Inferior parietal cortex (tissue), 1 donor: Measurements from ENCODE around the gene CNTN4.
"Not testable (repeated sequence)": the region's sequence is repeated elsewhere in the genome, so short reads cannot be mapped to it uniquely, and the experiment has no call there.

Experiments
- DNase-seq: peaks from one replicate; pipeline ENCODE4 v3.0.0-alpha.2; 2016; ENCODE audit errors: extremely low spot score

Gene CNTN4

GRCh38 chr3:2792432-2792831 lies 693.8 kb downstream of the CNTN4 start:
- no peak for DNase-seq

- DNase-seq = no peak
Observed at GRCh38 chr3:2793987-2794386, 695.3 kb downstream of the CNTN4 start.

- no peak for DNase-seq
Observed at GRCh38 chr3:2802429-2802828, 703.8 kb downstream of the CNTN4 start.

GRCh38 chr3:2807514-2807913 lies 708.8 kb downstream of the CNTN4 start:
- no peak for DNase-seq

GRCh38 chr3:2810723-2811122 lies 712.1 kb downstream of the CNTN4 start:
- DNase-seq = no peak

- no peak for DNase-seq
Observed at GRCh38 chr3:2819571-2819970, 720.9 kb downstream of the CNTN4 start.

- DNase-seq = not testable (repeated sequence)
Observed at GRCh38 chr3:2820982-2821381, 722.3 kb downstream of the CNTN4 start.

- no peak for DNase-seq
Observed at GRCh38 chr3:2822611-2823010, 723.9 kb downstream of the CNTN4 start.

GRCh38 chr3:2823031-2823430 lies 724.4 kb downstream of the CNTN4 start:
- no peak for DNase-seq

GRCh38 chr3:2823437-2824211 lies 725.0 kb downstream of the CNTN4 start:
- DNase-seq = no peak

GRCh38 chr3:2826036-2826435 lies 727.4 kb downstream of the CNTN4 start:
- no peak for DNase-seq

GRCh38 chr3:2826453-2826852 lies 727.8 kb downstream of the CNTN4 start:
- DNase-seq = no peak

- no peak for DNase-seq
Observed at GRCh38 chr3:2837239-2837638, 738.6 kb downstream of the CNTN4 start.

GRCh38 chr3:2837910-2838309 lies 739.2 kb downstream of the CNTN4 start:
- no peak for DNase-seq

GRCh38 chr3:2838546-2839157 lies 740.0 kb downstream of the CNTN4 start:
- DNase-seq = no peak

- no peak for DNase-seq
Observed at GRCh38 chr3:2839876-2840275, 741.2 kb downstream of the CNTN4 start.

GRCh38 chr3:2847062-2847841 lies 748.6 kb downstream of the CNTN4 start:
- no peak for DNase-seq

GRCh38 chr3:2849092-2849491 lies 750.4 kb downstream of the CNTN4 start:
- no peak for DNase-seq

GRCh38 chr3:2850701-2851100 lies 752.0 kb downstream of the CNTN4 start:
- no peak for DNase-seq

GRCh38 chr3:2851361-2851760 lies 752.7 kb downstream of the CNTN4 start:
- no peak for DNase-seq

- DNase-seq = no peak
Observed at GRCh38 chr3:2851835-2852234, 753.2 kb downstream of the CNTN4 start.

- no peak for DNase-seq
Observed at GRCh38 chr3:2853651-2854050, 755.0 kb downstream of the CNTN4 start.
